Measurements from ENCODE around the gene DLAT. TPM values are rescaled to one million over a fixed set of nuclear protein-coding genes. Genes with fewer than 3 reads are reported as not detected.

DLAT gene
- total RNA-seq, 1 experiment from 2014 or later = 99.3 TPM

DNA sequence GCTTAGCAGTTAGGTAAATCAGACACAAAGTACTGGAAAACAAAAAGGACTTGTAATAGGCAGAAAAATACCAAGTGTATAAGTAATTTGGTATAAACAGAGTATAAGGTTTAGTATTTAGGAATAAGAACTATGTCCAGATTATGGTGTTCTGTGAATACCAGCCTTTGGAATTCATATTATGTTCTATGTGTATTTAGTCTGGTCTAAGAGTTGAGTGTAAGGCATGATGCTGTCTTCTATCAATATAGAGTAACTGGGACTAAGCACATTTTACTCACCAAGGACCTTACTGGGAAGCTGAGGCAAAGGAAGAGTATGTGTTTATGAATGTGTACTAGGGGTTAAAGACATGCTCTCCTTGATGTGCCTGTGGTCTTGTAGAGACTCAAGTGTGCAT is 71.0 kb downstream of the DLAT start:
- Histone ChIP-seq H3K9me3 (no peaks in the 10 kb centered on the region), H3K4me1 (no peaks in the 10 kb centered on the region), H3K4me3 (ENCODE audit: low read depth, low read length) (no peak overlapping the region), H3K27me3 (replicated peaks; ENCODE audit: control insufficient read depth, insufficient read depth, low read length) (no peaks in the 10 kb centered on the region), H3K36me3 (ENCODE audit: control insufficient read depth, insufficient read depth, low read length) (peaks cover 2% of the 10 kb centered on the region; the same call in 1 of the 2 replicates)
- Mint-ChIP-seq H3K27me3 (ENCODE audit: insufficient read depth, unreplicated experiment) (no peaks in the 10 kb centered on the region), H3K27ac (ENCODE audit: unreplicated experiment) (no peak overlapping the region), H3K4me3 (ENCODE audit: unreplicated experiment) (no peak overlapping the region), H3K36me3 (ENCODE audit: insufficient read depth, unreplicated experiment) (peaks cover 32% of the 10 kb centered on the region), H3K4me1 (ENCODE audit: low read depth, unreplicated experiment) (no peaks in the 10 kb centered on the region), H3K9me3 (ENCODE audit: unreplicated experiment) (no peaks in the 10 kb centered on the region)
- intact Hi-C loops (cut with micrococcal nuclease; ENCODE audit: unreplicated experiment) = no loop called here
- BruUV-seq (replicated peaks) = no TSS peak
- ChIA-PET POLR2A (interaction anchor here (1.1 kb wide), 1 partner anchor 10 kb away, joined by 7 read pairs; the partner anchor contains the start of genes SDHD and TIMM8B), CTCF (interaction anchor here (0.9 kb wide), 1 partner anchor 17 kb away, joined by 6 read pairs; no protein-coding TSS in a partner anchor)
- TF ChIP-seq CTCF (IDR thresholded peaks at IDR 0.05; ENCODE audit: insufficient read depth in 1 of 2, low read depth in 1 of 2, low read length in 1 of 2, severe bottlenecking in 1 of 2, unreplicated experiment in 1 of 2) = no peak
- no peak for DNase-seq

- POLR2A ChIA-PET = no interaction called here
- Histone ChIP-seq H3K4me3 (ENCODE audit: low read depth, low read length) (no peak overlapping the region), H3K4me1 (no peaks in the 10 kb centered on the region), H3K9me3 (no peaks in the 10 kb centered on the region), H3K36me3 (ENCODE audit: control insufficient read depth, insufficient read depth, low read length) (peaks cover 2% of the 10 kb centered on the region; the same call in 1 of the 2 replicates), H3K27me3 (replicated peaks; ENCODE audit: control insufficient read depth, insufficient read depth, low read length) (no peaks in the 10 kb centered on the region)
- intact Hi-C loops (cut with micrococcal nuclease; ENCODE audit: unreplicated experiment) = no loop called here
- Mint-ChIP-seq H3K9me3 (ENCODE audit: unreplicated experiment) (no peaks in the 10 kb centered on the region), H3K4me3 (ENCODE audit: unreplicated experiment) (no peak overlapping the region), H3K27ac (ENCODE audit: unreplicated experiment) (no peak overlapping the region), H3K4me1 (ENCODE audit: low read depth, unreplicated experiment) (no peaks in the 10 kb centered on the region), H3K27me3 (ENCODE audit: insufficient read depth, unreplicated experiment) (no peaks in the 10 kb centered on the region), H3K36me3 (ENCODE audit: insufficient read depth, unreplicated experiment) (peaks cover 15% of the 10 kb centered on the region)
- BruUV-seq (replicated peaks) = no TSS peak
- TF ChIP-seq CTCF (IDR thresholded peaks at IDR 0.05; ENCODE audit: insufficient read depth in 1 of 2, low read depth in 1 of 2, low read length in 1 of 2, severe bottlenecking in 1 of 2, unreplicated experiment in 1 of 2) = no peak
- CTCF ChIA-PET = interaction anchor here (1.1 kb wide), 1 partner anchor 171 kb away, joined by 5 read pairs; no protein-coding TSS in a partner anchor
- DNase-seq = no peak
Measured at GRCh38 chr11:112097734-112098528, 72.7 kb downstream of the DLAT start.

- Histone ChIP-seq H3K4me3 (ENCODE audit: low read depth, low read length) (no peak overlapping the region), H3K9me3 (no peaks in the 10 kb centered on the region), H3K36me3 (ENCODE audit: control insufficient read depth, insufficient read depth, low read length) (no peaks in the 10 kb centered on the region), H3K27me3 (replicated peaks; ENCODE audit: control insufficient read depth, insufficient read depth, low read length) (no peaks in the 10 kb centered on the region), H3K4me1 (no peaks in the 10 kb centered on the region)
- no peaks in the 10 kb centered on the region for H3K4me1 Mint-ChIP-seq (ENCODE audit: low read depth, unreplicated experiment)
- no peaks in the 10 kb centered on the region for H3K9me3 Mint-ChIP-seq (ENCODE audit: unreplicated experiment)
- no peaks in the 10 kb centered on the region for H3K27me3 Mint-ChIP-seq (ENCODE audit: insufficient read depth, unreplicated experiment)
- intact Hi-C loops (cut with micrococcal nuclease; ENCODE audit: unreplicated experiment) = no loop called here
- no peak overlapping the region for H3K4me3 Mint-ChIP-seq (ENCODE audit: unreplicated experiment)
- CTCF ChIA-PET = interaction anchor here (0.6 kb wide), 1 partner anchor 90 kb away, joined by 3 read pairs; no protein-coding TSS in a partner anchor
- POLR2A ChIA-PET = no interaction called here
- BruUV-seq (replicated peaks) = no TSS peak
- DNase-seq = no peak
- TF ChIP-seq CTCF (IDR thresholded peaks at IDR 0.05; ENCODE audit: insufficient read depth in 1 of 2, low read depth in 1 of 2, low read length in 1 of 2, severe bottlenecking in 1 of 2, unreplicated experiment in 1 of 2) = no peak
- peaks cover 5% of the 10 kb centered on the region for H3K36me3 Mint-ChIP-seq (ENCODE audit: insufficient read depth, unreplicated experiment)
- H3K27ac Mint-ChIP-seq (ENCODE audit: unreplicated experiment) = no peak overlapping the region
Measured at GRCh38 chr11:112100462-112100861, 75.3 kb downstream of the DLAT start.

Measured in Caco-2 (cell line).